GM18951 (cell line): ENCODE measurements around the gene ACAA1.

ENCODE experiments used
- POLR2A ChIP-seq: IDR thresholded peaks from 4 replicates; pipeline ENCODE4 v1.6.1; 2011; ENCODE audit warnings: mild to moderate bottlenecking; ENCODE audit not compliant: insufficient read length, insufficient read depth; ENCODE audit errors: extremely low read depth
- in situ Hi-C: fragments of 300-500 bp; cut with MboI; formaldehyde crosslinking; loops from one replicate; pipeline ENCODE4 v1.12.0; 2022; ENCODE audit warnings: low sequenced_read_pairs, mixed read lengths, inconsistent platforms; ENCODE audit not compliant: unreplicated experiment

Gene ACAA1

DNA sequence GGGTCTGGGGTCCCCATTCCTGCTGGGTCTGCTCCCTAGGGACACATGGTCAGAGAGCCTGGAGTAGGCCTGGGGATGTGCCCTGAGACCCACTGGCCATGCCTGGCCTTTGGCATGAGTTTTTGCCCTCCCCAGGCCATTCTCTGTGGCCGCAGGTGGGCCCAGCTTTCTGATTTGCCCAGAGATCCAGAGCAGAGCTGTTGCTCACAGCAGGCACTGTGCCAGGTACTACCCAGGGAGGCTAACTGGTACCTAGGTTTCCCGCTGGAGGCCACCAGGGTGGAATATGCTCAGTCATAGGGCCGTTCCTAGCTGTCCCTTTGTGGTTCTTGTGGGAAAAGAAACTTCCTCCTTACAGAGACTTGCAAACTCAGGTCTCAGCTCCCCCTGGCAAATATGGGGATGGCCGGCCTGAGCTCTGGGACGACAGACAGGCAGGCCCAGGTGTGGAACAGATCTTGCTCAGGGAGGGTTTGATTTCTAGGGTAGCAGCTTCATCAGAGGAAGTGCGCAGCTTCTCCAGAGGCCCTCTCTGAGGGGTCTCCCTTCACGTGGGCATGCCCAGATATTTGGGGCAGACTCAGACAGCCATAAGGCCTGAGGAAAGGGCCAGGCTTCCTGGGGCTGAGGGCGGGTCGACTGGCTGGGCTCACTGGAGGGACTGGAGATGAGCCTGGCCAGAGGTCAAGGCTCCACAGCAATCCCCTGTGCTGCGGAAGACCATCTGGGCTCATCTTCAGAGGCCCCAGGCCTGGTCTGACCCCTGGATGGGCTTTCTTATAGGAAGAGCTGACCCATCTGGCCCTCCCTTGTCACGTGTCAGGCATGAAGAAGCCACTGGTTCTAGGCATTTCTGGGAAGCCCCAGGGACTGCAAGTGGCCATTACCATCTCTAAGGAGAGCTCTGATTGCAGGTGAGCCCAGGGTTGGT, 28.0 kb downstream of the ACAA1 start:
- no peak for TF ChIP-seq POLR2A
- in situ Hi-C loops: no loop called here

DNA sequence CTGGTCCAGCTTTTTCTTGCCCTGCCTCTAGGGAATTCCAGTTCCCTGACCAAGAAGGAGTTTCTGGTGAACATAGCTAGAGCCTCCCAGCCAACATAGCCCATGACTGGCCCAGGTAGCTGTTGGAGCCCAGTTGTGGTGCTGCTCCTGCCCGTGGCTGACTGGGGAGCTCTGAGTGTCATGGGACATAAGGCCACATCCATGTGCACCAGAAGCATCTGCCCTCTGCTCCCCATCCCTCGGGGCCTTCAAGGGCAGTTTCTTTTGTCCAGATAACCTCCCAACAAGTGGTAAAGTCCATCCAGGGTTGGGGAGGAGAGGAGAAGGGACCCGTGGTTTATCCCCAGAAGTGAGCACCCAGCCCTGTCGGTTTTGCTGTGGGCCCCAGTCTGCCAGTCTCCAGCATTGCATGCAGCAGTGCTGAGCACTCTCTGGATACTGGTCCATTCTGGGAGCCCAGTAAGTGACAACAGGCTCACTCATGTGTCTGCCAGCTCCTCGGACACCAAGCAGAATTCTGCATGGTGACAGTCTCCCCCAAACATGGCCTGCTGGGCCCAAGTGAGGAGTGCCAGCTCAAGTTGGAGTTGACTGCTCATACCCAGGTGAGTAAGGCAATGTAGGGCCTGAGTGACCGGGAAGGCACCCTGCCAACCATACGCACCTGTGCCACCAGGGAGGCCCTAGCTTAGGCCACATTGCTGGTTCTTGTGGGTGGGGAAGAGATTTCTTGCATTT, 28.8 kb downstream of the ACAA1 start:
- TF ChIP-seq POLR2A: no peak
- in situ Hi-C loops: no loop called here

DNA sequence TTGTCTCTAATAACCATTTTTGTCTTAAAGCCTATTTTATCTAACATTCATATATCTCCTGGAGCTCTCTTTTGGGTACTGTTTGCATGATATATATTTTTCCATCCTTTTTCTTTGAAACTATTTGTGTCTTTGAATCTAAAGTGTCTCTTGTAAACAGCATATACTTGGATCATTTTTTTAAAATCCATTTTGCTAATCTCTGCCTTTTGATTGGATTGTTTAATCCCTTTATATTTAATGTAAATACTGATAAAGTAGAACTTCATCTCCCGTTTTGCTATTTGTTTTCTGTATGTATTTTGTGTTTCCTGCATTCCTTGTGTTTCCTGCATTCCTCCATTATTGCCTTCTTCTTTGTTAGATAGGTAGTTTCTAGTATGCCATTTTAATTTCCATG, 31.4 kb downstream of the ACAA1 start:
- no peak for TF ChIP-seq POLR2A
- in situ Hi-C loops: no loop called here

DNA sequence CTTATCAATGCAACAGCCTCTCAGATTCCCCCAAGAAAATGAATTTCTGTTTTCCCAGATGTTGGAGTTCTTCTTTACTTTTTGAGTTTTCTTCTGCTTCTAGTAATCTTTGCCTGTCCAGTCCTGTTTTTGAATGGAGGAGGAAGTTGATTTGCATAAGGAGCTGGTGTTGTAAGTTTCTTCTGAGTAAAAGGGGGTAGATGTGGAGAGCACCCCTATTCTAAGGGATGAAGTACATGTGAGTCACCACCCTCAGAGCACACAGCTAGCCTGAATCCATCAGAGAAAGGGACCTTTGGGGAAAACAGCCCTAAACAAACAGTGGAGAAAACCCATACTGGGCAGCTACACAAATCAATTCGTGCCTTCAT, 34.5 kb downstream of the ACAA1 start:
- in situ Hi-C loops: no loop called here

DNA sequence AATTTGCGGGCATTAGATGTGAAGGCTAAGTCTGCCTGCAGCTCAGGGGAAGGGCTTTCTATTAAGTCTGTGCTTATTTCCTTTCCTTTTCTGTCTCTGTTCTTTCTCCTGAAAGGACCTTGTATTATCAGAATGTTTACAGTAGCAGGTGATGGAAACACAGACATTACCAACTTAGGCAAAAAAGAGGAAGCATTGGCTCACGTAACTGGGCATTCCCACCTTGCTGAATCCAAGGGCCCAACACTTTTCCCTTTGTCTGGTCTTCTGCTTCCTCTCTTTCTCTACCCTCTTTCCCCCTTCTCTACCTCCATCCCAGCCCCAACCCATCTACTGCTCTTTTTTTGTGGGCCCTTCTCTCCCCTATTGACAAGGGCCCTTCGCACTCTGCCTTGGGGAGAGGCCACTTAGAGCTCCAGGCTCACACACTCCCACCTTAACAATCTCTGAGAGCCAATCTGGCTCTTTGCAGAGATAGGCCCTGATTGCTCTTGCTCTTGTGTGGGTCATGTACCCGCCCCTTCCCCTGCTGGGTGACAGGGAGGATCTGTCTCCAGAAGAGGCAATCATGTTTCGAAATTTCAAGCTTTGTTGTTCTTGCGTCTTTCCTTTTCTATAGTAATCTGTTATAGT, 35.0 kb downstream of the ACAA1 start:
- no peak for TF ChIP-seq POLR2A
- in situ Hi-C loops: no loop called here

More for the DNA sequence above, 34.5 kb downstream of the ACAA1 start:
- TF ChIP-seq POLR2A: no peak

DNA sequence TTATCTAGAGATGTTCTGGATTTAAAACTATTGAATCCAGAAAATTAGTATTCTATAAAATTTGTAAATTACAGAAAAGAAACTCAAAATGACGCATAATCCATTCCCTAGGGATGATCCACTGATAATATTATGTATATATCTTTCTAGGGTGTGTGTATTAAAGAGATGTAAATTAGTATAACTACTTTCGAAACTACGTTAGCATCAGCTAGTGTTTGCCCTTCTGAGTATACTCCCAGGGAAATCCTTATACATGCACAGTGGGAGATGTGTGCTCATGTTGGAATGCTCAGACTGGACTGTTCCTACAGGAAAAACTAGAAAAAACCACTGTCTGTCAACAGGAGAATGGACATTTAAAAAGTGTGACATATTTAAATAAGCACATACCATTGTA, 36.4 kb downstream of the ACAA1 start:
- TF ChIP-seq POLR2A: no peak
- in situ Hi-C loops: no loop called here

DNA sequence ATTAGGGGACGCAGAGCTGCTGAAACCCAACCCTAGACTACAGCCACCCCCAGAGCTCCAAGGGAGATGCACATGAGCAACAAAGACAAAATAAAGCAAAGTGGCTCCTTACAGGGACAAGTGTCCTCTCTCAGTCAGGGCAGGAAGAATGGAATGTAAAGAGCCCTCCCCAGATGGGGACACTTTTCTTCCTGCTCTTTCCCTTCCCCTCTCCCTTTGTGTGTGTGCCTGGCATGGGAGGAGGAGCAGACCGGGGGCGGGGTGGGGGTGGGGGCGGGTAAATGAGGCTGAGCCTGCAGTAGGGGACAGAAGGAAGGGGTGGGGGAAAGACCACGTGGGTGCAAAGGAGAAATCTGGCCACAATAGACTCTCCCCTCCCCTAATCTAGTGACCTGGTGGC, 37.4 kb downstream of the ACAA1 start:
- no peak for TF ChIP-seq POLR2A
- in situ Hi-C loops: no loop called here

DNA sequence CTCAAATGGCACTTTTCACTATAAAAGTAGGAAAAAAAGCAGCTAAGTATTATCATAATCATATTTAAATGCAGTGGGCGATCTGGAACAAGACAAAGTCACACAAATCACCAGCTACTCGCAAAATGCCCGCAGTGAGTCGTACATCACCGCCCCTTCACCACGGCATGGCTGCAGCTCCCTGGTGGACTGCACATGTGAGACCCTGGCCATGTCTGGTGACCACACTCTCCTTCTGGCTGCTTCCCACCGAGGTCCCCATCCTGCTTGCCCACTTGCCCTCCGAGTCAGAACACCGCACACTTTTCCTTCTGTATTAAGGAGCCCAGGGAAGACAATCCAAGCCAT, 38.6 kb downstream of the ACAA1 start:
- TF ChIP-seq POLR2A: no peak
- in situ Hi-C loops: no loop called here

DNA sequence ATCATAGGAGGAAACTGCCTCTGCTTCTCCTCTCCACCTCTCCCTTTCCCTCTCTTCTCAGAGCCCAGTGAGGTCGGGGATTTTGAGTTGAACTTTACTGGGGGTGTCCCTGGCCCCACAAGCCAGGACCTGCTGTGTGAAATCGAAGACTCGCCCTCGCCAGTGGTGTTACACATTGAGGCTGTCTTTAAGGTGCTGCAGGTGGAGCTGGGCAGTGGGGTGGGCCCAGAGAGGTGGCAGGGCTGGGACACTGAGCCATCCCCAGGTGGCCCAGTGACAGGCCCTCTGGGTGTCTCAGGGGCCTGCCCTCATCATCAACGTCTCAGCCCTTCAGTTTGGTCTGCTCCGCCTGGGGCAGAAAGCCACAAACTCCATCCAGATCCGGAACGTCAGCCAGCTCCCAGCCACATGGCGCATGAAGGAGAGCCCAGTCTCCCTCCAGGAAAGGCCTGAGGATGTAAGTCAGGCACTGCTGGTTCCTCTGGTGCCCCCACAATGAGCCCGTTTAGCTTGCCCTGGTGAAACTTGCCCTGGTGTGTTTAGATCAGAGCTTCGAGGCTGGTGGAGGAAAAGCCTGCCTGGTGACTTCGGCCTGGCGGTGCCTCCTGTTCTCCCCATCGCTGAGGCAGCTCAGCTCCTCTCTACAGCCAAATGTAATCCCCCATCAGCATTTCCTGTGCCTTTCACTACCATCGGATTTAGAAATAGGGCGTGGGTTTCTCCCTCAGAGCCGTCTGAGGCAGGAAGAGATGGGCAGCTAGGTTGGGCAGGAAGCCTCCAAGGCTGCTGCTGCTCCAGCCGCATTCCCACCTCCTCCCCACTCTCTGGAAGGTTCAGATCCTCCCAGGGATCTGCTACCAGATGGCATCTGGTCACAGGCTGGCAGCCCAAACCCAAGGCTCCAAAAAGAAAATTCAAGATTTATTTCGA, 39.2 kb downstream of the ACAA1 start:
- no peak for TF ChIP-seq POLR2A
- in situ Hi-C loops: no loop called here

DNA sequence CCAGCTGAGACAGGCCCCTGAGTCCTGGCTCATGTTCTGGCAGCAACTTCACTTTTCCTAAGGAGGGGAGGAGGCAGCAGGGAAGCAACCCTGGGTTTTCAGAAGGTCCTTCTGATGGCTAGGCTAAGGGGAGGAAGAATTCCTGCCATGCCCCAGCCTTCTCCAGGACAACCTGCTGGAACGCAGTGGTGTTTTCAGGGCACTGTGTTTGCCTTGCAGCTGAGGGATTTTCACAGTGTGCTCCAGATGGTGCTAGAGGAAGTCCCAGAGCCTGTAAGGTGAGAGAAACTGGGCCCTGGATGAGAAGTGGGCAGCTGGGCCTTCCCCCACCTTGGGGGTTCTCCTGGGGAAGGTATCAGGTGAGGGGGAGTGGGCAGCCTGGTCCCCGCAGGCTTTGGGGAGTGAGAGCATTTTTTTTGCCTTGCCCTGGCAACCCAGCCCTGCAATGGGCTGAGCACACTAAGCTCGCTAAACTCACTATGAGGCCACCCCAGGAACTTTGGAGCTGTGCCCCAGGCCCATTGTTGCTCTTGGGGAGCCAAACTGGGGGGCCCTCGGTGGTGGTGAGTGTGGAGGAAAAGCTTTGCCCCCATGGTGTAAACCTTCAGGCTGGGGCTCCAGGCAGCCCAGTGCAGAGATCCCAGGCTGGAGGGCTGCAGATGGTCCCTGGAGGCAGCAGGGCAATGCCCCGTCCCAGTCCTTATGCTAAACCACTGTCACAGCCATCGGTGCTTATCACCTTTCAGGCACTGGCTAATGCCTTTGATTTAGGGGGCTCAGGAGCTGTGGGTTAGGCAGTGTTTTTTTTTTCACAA, 41.1 kb downstream of the ACAA1 start:
- in situ Hi-C loops: no loop called here
- no peak for TF ChIP-seq POLR2A

DNA sequence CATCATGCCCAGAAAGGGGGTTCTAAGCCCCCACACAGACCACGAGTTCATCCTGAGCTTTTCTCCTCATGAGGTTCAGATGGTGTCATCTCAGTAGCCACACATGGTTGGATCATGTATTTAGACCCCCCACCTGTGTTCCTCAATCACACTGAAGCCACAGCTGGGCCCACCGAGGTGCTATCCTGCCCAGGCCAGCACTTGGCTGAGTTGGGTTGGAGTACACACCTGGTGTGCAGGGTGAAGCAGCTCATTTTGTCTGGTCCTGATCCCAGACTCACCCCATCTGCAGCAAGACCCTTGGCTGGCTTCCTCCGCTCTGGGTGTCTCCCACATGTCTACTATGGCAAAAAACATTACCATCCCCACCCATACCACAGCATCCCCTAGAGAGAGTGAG, 41.9 kb downstream of the ACAA1 start:
- TF ChIP-seq POLR2A: no peak
- in situ Hi-C loops: no loop called here

DNA sequence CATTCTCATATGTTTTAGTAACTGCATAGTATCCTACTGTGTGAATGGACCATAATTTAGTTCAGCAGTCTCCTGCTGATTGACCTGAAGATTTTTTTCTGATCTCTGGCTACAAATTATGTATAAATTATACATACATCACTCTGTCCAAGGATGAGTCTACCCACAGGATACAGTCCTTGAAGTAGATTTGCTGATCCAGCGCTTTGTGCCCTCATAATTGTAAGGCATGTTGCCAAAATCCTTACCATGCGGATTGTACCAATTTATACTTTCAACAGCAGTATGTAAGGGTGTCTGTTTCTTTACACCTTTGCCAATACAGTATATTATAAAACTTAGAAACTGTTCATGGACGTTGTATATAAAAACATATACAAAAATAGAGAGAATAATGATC, 46.5 kb downstream of the ACAA1 start:
- TF ChIP-seq POLR2A: no peak
- in situ Hi-C loops: no loop called here
